Kidney glomerular epithelial cell (primary cell): Measurements from ENCODE around the gene SMAD6.

Experiments used
- DNase-seq: peaks from one replicate; lab custom pipeline; 2025; lab: John Stamatoyannopoulos, UW

The SMAD6 gene

GRCh38 chr15:66702035-66702786 is at the start of gene SMAD6:
SMAD6 (plus strand) TSS chr15:66702236; CDS start chr15:66703259, 1,023 bp downstream.
- peak; percentile 98 for DNase-seq

DNA sequence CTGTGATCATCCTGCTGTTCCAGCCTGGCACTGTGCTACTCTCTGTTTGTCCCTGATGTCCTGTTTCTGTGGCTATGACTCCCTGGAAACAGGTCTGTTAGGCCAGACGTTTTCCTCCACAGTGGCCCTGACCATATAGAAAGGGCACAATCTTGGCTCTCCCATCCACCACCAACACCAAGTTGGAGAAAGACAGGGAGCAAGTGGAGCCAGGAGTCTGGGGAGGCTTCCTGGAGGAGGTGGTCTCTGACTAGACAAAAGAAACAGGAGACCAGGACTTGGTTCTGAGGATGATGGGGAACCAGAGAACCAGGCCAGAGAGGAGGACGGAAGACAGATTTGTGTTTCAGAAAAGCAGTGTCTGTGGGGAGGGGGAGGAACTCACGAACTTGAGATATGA is 49.2 kb upstream of the SMAD6 start:
- no peak for DNase-seq

DNA sequence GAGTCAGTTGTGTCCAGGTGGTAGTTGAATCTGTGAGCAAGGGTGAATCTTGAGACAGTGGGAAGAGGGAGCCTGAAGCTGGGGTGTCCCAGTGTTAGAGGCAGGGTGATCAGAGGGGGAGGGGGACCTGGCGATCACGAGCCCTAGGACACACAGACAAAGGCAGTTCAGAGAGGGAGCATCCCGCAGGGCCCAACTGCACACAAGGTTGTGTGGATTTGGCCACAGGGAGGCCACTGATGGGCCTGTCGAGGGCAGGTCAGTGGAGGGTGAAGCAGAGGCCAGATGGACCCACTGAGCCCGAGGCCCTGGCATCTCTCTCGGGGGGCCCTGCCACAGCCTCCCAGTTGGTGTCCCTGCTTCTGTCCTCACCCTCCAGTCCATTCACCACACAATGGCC is 48.6 kb upstream of the SMAD6 start:
- no peak for DNase-seq

DNA sequence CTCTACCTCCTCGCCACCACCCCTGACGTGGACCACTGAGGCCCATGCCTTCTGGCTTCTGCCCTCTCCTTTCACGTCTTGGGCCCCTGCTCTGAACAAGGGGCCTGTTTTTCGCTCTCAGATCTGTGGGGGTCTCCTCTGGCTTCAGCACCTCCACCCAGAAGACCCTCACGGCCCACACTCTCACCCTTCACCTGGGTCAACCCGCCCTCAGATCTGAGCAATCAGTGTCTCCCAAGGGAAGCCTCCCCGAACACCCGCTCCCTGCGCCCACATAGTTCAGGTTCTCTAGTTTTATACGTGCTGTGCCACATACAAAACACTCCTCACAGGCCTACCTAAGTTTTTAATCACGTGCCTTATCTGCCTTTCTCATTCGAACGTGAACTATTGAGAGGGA is 48.2 kb upstream of the SMAD6 start:
- DNase-seq: no peak

- no peak for DNase-seq
Measured at GRCh38 chr15:66654361-66654738, 47.7 kb upstream of the SMAD6 start.

DNA sequence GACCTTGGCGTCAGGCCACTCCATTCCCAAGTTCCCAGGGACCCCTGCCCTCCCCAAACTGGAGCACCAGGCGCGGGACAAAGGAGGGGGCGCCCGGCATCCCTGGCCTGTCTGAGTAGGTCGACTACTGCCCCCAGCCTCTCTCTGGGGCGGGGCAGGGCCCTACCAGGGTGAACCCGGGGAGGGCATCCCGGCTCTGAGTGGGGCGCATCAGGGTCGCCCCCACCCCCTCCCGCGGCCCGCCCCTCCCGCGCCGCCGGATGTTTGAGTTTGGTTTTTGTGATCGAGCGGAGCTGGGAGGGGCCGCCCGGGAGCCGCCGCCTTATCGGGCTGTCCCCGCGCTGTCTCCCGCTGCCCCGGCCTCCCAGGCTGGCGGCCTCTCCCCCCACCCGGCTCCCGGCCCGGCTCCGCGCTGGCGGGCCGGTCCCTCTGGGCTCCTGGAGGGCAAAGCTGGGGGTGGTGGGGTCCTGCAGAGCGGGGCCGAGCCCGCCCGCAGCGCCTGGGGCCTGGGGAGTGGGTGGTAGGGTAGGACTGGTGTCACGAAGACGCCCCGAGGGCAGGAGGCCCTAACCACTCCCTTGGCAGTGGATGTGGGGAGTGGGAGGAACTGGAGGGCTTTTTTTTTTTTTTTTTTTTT is 47.2 kb upstream of the SMAD6 start:
- DNase-seq: no peak

- no peak for DNase-seq
Measured at GRCh38 chr15:66655511-66655910, 46.5 kb upstream of the SMAD6 start.

GRCh38 chr15:66655997-66656396 is 46.0 kb upstream of the SMAD6 start:
- no peak for DNase-seq

DNA sequence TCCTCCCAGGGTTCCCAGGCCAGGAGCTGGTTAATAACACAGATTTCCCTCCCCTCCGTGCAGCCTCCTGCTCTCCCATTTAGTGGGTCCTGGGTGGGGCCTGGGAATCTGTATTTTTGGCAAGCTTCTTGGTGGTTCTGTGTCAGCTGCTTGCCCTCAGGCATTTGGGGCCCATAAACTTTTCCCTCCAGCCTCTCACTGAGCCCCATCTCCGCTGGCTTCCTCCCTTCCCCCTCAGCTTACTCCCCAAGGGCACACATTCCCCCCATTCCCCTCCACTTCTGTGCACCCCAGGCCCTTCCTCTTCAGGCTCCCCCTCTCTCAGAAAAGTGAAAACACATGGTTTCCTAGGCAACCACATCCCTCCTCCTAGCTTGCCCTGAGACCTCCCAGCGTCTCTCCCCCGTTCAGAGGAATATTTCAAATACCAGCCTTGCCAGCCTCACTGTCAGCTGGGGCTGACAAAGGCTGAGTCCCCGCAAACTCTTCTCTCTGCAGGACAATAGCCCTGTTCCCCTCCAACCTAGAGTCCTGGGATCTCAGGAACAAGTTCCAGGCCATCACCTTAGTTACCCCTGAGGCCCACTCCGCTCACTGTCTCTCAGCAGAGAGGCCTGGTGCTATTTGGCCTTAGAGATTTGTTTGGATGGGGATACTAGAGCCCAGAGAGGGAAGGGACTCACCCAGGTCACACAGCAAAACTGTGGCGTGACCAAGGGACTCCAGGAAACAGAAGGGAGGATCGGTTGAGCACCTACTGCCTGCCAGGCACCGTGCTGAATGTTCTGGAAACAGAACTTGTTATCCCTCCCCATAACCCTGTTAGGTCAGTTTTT is 44.6 kb upstream of the SMAD6 start:
- no peak for DNase-seq

DNA sequence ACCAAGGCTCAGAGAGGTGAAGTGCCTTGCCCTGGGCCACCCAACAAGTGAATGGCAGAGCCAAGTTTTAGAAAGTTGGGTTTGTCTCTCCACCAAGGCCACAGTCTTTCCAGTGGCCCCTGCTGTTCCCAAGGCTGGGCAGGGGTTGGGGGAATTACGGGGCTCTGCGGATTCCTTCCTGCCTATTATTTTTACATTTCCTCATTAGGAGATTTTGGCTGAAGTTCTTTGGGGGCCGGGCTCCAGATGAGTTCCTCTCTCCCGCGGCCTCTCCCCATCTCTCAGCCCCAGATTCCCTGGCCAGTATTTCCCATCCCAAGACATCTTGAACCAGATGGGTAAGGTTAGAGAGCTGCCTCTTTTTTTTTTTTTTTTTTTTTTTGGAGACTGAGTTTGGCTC is 44.0 kb upstream of the SMAD6 start:
- no peak for DNase-seq

DNA sequence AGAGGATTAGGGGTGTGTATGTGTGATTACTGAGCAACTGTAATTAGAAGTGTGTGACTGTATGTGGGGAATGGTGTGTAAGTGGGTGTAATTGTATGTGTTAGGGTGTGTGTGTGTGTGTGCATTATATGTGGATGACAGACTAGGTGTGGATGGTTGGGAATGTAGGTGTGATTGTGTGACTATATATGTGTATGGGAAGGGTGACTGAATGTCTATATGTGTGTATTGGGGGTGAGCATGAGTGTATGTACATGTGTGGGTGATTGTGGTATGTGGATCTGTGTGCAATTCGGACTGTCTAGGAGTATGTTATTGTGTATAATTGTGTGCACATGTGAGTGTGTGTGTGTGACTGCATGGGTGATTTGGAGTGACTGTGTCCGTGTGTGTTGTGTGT is 43.2 kb upstream of the SMAD6 start:
- DNase-seq: no peak

GRCh38 chr15:66659384-66659783 is 42.7 kb upstream of the SMAD6 start:
- DNase-seq: no peak

DNA sequence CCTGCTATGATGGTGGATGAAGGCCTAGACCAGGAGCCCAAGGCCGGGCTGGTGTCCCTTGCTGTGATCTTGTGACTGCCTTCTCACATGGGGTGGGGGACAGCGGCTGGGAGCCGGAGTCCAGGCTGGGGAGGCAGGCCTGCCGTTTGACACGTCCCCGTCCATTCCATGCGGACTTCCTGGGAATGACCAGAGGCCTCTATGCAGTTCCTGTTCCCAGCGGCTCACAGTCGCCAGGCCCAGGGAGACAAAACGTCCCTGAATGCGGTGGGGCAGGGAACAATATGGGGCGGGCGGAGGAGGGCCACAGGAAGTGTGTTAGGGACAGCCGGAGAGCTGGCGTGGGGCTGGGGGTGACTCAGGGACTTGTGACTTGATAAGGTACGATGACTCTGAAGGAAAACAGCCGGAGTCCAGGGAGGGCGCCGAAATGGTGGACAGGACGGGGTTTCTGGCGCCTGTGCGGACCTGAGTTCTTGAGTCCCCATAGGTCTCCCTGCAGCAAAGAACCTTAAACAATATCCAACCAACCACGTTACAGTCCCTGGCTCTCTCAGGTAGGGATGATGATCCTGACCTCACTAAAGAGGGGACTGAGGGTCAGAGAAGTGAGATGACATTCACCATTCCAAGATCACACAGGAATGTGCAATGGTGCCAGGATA is 40.5 kb upstream of the SMAD6 start:
- no peak for DNase-seq

GRCh38 chr15:66662522-66662921 is 39.5 kb upstream of the SMAD6 start:
- no peak for DNase-seq

DNA sequence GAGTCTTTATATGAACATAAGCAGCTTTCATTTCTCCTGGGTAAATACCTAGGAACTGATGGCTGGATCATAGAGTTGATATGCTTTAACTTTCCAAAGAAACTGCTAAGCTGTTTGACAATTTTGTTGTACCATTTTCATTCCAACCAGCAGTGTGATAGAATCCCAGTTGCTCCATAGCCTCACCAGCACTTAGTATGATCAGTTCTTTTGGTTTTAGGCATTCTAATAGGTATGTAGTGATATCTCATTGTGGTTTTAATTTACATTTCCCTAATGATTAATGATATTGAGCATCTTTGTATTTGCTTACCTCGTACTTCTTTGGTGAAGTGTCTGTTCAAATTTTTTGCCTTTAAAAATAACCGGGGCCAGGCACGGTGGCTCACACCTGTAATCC is 38.4 kb upstream of the SMAD6 start:
- no peak for DNase-seq

DNA sequence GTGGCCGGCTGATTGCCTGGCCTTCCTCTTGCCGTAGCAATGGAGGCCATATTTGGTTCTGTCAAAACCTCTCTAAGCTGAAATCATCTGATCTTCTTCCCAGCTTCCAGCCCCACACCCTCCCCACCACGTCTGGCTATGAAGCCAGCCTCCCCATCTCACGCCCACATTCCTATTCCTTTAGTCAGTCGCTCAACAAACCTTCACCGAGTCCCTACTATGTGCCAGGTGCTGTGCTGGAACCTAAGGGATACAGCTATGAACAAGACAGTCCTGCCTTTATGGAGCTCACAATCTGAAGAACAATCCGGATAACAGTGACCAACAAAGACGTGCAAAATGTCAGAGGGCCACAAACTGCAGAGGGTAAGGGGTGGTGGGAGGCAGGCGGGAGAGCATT is 31.9 kb upstream of the SMAD6 start:
- no peak for DNase-seq

DNA sequence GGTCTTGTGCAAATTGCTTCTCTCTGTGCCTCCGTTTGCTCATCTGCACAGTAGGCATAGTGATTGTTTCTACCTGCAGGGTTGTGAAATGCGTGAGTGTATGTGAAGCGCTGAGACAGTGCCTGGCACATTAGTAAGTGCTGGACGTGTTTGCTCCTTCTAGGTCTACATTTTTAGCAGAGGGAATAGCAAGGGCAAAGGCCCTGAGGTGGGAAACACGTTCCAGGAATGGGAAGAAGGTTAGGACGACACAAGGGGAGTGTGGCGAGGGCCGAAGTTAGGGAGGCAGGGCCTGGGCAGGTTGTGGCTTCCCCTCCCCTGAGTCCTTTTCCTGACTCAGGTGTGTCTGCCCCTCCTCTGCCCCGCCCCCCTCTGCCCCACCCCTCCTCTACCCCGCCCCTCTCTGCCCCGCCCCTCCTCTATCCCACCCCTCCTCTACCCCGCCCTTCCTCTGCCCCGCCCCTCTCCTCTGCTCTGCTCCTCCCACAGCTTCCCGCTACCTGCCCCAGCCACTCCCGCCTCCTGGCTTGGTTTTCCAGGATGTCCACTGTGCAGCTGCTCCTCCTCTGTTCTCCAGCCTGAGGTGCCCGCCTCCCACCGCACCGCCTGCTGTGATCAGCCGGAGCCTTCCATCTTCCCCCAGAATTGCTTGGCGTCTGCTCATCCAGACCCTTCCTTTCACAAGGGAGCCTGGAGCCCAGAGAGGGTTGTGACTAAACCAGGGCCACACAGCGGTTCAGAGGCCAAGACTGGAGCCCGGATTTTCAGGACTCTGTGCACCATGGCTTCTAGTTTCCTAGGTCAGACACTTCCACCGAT is 31.1 kb upstream of the SMAD6 start:
- DNase-seq: no peak

- DNase-seq: no peak
Measured at GRCh38 chr15:66672867-66673266, 29.2 kb upstream of the SMAD6 start.

DNA sequence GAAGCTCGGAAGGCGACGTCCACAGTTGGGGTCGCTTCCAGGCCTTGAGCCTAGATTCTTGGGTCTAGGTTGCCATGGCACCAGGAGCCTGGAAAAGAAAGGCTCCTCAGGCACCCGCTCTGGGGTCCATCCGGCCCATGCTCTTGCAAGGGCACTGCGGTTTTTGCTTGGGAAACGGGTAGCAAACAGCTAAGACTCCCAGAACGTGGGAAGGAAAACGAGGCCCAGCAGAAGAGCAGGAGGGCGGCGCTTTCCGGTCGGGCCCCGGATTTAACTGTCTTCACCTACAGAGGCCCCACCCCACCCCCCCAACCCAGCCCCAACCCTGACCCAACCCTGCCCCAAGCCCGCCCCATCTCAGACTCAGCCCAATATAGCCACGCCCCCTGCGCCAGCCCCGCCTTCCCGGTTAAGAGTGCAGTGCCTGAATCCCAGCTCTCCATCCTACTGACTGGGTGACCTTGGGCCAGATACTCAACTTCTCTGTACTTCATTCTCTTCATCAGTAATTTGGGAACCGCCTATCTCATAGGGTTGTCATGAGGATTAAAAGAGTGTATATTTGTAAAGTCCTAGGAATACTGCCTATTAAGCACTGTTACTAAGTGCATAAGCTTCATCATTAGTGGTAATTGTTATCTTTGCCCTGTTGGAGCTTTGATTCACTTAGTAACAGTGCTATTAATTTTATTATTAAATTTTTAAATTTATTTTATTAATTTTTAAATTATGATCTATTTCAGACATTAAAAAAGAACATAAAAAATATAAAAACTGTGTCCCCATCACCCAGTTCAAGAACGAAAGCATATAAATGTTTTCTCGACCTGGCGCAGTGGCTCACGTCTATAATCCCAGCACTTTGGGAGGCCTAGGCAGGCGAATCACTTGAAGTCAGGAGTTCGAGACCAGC is 28.4 kb upstream of the SMAD6 start:
- no peak for DNase-seq

- DNase-seq: no peak
Measured at GRCh38 chr15:66674756-66675155, 27.3 kb upstream of the SMAD6 start.

- no peak for DNase-seq
Measured at GRCh38 chr15:66675446-66675845, 26.6 kb upstream of the SMAD6 start.
